ENCODE measurements around the gene LRRC63. TPM values are rescaled to one million over a fixed set of nuclear protein-coding genes. Genes with fewer than 3 reads are reported as not detected.
A peak's percentile ranks its signal among the peaks of the same experiment; 100 is the strongest.
"Not testable (repeated sequence)": the region's sequence is repeated elsewhere in the genome, so short reads cannot be mapped to it uniquely, and the experiment has no call there.

The LRRC63 gene
- total RNA-seq, 2 experiments from 2014 or later, result 1.5 to 2.1 TPM

DNA sequence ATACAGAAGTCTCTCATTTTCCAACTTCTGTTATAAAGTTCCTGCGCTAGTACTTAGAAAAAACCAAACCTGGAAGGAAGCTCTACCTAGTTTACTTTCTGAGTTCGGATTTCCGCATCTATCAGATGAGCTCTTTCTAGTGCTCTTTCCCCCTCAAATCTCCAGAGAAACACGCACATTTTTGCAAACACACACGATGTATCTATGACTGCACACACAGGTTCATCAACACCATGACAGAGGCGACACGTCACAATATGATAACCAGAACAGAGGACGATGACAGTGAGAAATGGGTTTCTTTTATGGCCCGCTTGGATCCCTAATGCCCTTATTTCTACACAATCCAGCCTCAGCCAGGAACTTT, 629 bp upstream of the LRRC63 start:
- Mint-ChIP-seq H3K36me3 (peaks cover 5% of the 10 kb centered on the region), H3K4me3 (peak overlapping the region; percentile 86), H3K27me3 (no peaks in the 10 kb centered on the region), H3K27ac (peak overlapping the region; percentile 93), H3K4me1 (peaks cover 34% of the 10 kb centered on the region), H3K9me3 (ENCODE audit: low read depth) (peaks cover 3% of the 10 kb centered on the region)
- DNase-seq (peak; percentile 59), ATAC-seq (peak; percentile 57)
- CTCF ChIA-PET, result interaction anchor here (1.0 to 2.2 kb wide), 8 partner anchors 9 to 110 kb away, joined by 3 to 9 read pairs (median 4); partner anchors contain the start of gene LCP1

DNA sequence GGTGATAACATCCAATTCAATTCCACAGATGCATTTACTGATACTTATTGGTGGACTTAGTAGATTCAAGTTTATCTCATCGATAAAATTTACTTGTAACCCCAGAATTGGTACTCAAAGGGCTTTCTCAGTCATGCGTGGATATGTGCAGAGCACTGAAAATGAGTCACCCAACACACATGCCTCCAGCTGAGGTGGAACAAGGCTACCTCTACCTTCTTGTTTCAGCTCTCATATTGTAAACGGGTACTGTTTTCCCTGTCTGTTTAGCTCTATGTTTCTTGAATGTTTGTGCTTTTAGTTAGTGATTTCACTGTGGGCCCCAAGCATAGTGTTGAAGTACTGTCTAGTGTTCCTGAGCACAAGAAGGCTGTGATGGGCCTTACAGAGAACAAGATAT, 1.5 kb downstream of the LRRC63 start:
- Mint-ChIP-seq H3K9me3 (ENCODE audit: low read depth) (peaks cover 3% of the 10 kb centered on the region), H3K27me3 (no peaks in the 10 kb centered on the region), H3K4me1 (peaks cover 35% of the 10 kb centered on the region), H3K27ac (no peak overlapping the region), H3K4me3 (peak overlapping the region; percentile 9), H3K36me3 (peaks cover 19% of the 10 kb centered on the region)
- CTCF ChIA-PET, result no interaction called here
- no peak for ATAC-seq
- no peak for DNase-seq

DNA sequence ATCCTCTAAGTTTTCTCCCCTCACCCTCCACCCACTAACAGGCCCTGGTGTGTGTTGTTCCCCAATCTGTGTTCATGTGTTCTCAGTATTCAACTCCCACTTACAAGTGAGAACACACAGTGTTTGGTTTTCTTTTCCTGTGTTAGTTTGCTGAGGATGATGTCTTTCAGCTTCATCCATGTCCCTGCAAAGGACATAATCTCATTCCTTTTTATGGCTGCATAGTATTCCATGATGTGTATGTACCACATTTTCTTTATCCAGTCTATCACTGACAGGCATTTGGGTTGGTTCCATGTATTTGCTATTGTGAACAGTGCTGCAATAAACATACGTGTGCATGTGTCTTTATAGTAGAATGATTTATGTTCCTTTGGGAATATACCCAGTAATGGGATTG, 3.0 kb downstream of the LRRC63 start:
- H3K27me3 Mint-ChIP-seq; H3K4me3 Mint-ChIP-seq; H3K9me3 Mint-ChIP-seq (ENCODE audit: low read depth); ATAC-seq; CTCF ChIA-PET; DNase-seq: not testable (repeated sequence)
- H3K4me1 Mint-ChIP-seq, result peaks cover 35% of the 10 kb centered on the region
- peaks cover 26% of the 10 kb centered on the region for H3K36me3 Mint-ChIP-seq
- peak overlapping the region; percentile 17 for H3K27ac Mint-ChIP-seq

DNA sequence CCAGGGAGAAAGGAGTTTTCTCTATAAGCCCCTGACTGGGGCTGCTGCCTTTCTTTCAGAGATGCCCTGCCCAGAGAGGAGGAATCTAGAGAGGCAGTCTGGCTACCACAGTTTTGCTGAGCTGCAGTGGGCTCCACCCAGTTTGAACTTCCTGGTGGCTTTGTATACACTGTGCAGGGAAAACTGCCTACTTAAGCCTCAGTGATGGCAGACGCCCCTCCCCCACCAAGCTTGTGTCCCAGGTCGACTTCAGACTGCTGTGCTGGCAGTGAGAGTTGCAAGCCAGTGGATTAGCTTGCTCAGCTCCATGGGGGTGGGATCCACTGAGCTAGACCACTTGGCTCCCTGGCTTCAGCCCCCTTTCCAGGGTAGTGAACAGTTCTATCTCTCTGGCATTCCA, 8.5 kb downstream of the LRRC63 start:
- ATAC-seq; H3K27ac Mint-ChIP-seq; H3K9me3 Mint-ChIP-seq (ENCODE audit: low read depth); H3K4me1 Mint-ChIP-seq; DNase-seq; H3K4me3 Mint-ChIP-seq; H3K27me3 Mint-ChIP-seq: not testable (repeated sequence)
- H3K36me3 Mint-ChIP-seq, result peaks cover 33% of the 10 kb centered on the region
- CTCF ChIA-PET, result interaction anchor here (1.2 kb wide), 1 partner anchor 69 kb away, joined by 3 read pairs; no protein-coding TSS in a partner anchor

- peaks cover 29% of the 10 kb centered on the region for H3K36me3 Mint-ChIP-seq
- H3K9me3 Mint-ChIP-seq (ENCODE audit: low read depth), result peaks cover 4% of the 10 kb centered on the region
- H3K4me3 Mint-ChIP-seq, result no peak overlapping the region
- no peak overlapping the region for H3K27ac Mint-ChIP-seq
- ATAC-seq (no peak), DNase-seq (no peak)
- H3K27me3 Mint-ChIP-seq, result no peaks in the 10 kb centered on the region
- no peaks in the 10 kb centered on the region for H3K4me1 Mint-ChIP-seq
- CTCF ChIA-PET, result no interaction called here
Measured at GRCh38 chr13:46229251-46229650, 17.5 kb downstream of the LRRC63 start.

GRCh38 chr13:46232281-46232680, 20.6 kb downstream of the LRRC63 start:
- no peak overlapping the region for H3K27ac Mint-ChIP-seq
- H3K4me3 Mint-ChIP-seq, result no peak overlapping the region
- ATAC-seq (no peak), DNase-seq (no peak)
- CTCF ChIA-PET, result no interaction called here
- peaks cover 52% of the 10 kb centered on the region for H3K36me3 Mint-ChIP-seq
- no peaks in the 10 kb centered on the region for H3K4me1 Mint-ChIP-seq
- H3K27me3 Mint-ChIP-seq, result no peaks in the 10 kb centered on the region
- H3K9me3 Mint-ChIP-seq (ENCODE audit: low read depth), result peaks cover 20% of the 10 kb centered on the region

- H3K9me3 Mint-ChIP-seq (ENCODE audit: low read depth), result peaks cover 21% of the 10 kb centered on the region
Measured at GRCh38 chr13:46235286-46235685, 23.6 kb downstream of the LRRC63 start.

GRCh38 chr13:46265292-46265691, 53.6 kb downstream of the LRRC63 start:
- CTCF ChIA-PET, result no interaction called here
- no peak for ATAC-seq
- H3K4me1 Mint-ChIP-seq, result no peaks in the 10 kb centered on the region

More at GRCh38 chr13:46235286-46235685, 23.6 kb downstream of the LRRC63 start:
- DNase-seq, result no peak
- Mint-ChIP-seq H3K27ac (no peak overlapping the region), H3K4me3 (no peak overlapping the region), H3K36me3 (peaks cover 54% of the 10 kb centered on the region), H3K4me1 (no peaks in the 10 kb centered on the region), H3K27me3 (no peaks in the 10 kb centered on the region)
- CTCF ChIA-PET, result no interaction called here
- no peak for ATAC-seq

GRCh38 chr13:46267166-46267565, 55.4 kb downstream of the LRRC63 start:
- H3K27me3 Mint-ChIP-seq, result peaks cover 11% of the 10 kb centered on the region

More at GRCh38 chr13:46265292-46265691, 53.6 kb downstream of the LRRC63 start:
- Mint-ChIP-seq H3K27ac (no peak overlapping the region), H3K4me3 (no peak overlapping the region), H3K36me3 (no peaks in the 10 kb centered on the region), H3K27me3 (peaks cover 16% of the 10 kb centered on the region), H3K9me3 (ENCODE audit: low read depth) (no peaks in the 10 kb centered on the region)
- DNase-seq, result no peak

GRCh38 chr13:46270416-46270815, 58.7 kb downstream of the LRRC63 start:
- no peak overlapping the region for H3K4me3 Mint-ChIP-seq
- no peak for ATAC-seq
- peaks cover 10% of the 10 kb centered on the region for H3K27me3 Mint-ChIP-seq
- CTCF ChIA-PET, result no interaction called here
- no peak for DNase-seq
- H3K36me3 Mint-ChIP-seq, result no peaks in the 10 kb centered on the region
- no peaks in the 10 kb centered on the region for H3K9me3 Mint-ChIP-seq (ENCODE audit: low read depth)
- H3K27ac Mint-ChIP-seq, result no peak overlapping the region
- H3K4me1 Mint-ChIP-seq, result no peaks in the 10 kb centered on the region

More at GRCh38 chr13:46267166-46267565, 55.4 kb downstream of the LRRC63 start:
- Mint-ChIP-seq H3K27ac (no peak overlapping the region), H3K4me3 (no peak overlapping the region), H3K36me3 (no peaks in the 10 kb centered on the region), H3K4me1 (no peaks in the 10 kb centered on the region), H3K9me3 (ENCODE audit: low read depth) (no peaks in the 10 kb centered on the region)
- DNase-seq (no peak), ATAC-seq (no peak)
- CTCF ChIA-PET, result no interaction called here

- H3K27me3 Mint-ChIP-seq, result peaks cover 6% of the 10 kb centered on the region
- H3K36me3 Mint-ChIP-seq, result no peaks in the 10 kb centered on the region
- H3K9me3 Mint-ChIP-seq (ENCODE audit: low read depth), result no peaks in the 10 kb centered on the region
- CTCF ChIA-PET, result interaction anchor here (0.9 kb wide), 1 partner anchor 19 kb away, joined by 3 read pairs; no protein-coding TSS in a partner anchor
- H3K27ac Mint-ChIP-seq, result no peak overlapping the region
- no peak for ATAC-seq
- H3K4me3 Mint-ChIP-seq, result no peak overlapping the region
- DNase-seq, result no peak
- H3K4me1 Mint-ChIP-seq, result no peaks in the 10 kb centered on the region
Measured at GRCh38 chr13:46274094-46274698, 62.5 kb downstream of the LRRC63 start.

DNA sequence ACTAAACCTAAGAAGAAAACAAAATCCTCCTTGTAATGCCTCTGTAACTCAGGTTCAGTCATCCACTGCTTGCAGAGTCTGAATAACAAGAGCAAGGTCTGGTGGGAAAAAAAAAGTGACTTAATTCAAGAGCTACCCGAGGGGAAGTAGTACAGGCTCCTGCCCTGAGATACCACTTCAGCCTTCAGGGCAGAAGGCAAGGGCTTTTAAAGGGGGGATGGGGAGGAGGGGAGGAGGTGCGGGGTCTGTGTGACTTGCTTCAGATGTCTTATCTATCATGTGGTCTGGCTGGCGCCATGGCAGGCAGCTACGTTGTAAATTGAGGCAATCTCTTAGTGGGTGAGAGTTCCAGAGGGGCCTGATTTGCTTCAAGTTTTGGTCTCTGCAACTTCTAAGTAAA, 66.7 kb downstream of the LRRC63 start:
- Mint-ChIP-seq H3K27ac (no peak overlapping the region), H3K9me3 (ENCODE audit: low read depth) (no peaks in the 10 kb centered on the region), H3K4me3 (no peak overlapping the region), H3K36me3 (no peaks in the 10 kb centered on the region), H3K27me3 (peaks cover 3% of the 10 kb centered on the region), H3K4me1 (no peaks in the 10 kb centered on the region)
- ATAC-seq, result no peak
- no peak for DNase-seq
- CTCF ChIA-PET, result interaction anchor here (1.0 to 3.0 kb wide), 2 partner anchors 11 to 43 kb away, joined by 3 to 14 read pairs; no protein-coding TSS in a partner anchor

DNA sequence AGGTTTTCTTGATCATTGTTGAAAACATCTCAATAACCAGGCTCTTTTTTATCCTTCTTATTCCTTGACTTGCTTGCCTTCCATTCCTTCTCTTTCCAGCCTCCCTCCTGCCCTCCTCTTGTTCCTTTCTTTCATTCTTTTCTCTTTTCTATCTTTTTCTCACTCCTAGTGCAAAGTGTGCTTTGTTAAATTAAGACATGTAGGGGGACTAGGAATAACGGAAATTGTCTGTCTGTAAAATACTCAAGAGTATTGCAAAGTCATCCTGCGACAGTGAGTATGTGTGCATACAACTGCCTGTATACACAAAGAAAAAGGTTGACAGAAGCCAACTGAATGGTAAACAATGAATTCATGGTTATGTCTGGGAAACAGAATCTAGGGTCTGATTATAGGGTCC, 70.1 kb downstream of the LRRC63 start:
- Mint-ChIP-seq H3K27ac (no peak overlapping the region), H3K4me3 (no peak overlapping the region), H3K27me3 (no peaks in the 10 kb centered on the region), H3K36me3 (no peaks in the 10 kb centered on the region), H3K9me3 (ENCODE audit: low read depth) (no peaks in the 10 kb centered on the region), H3K4me1 (no peaks in the 10 kb centered on the region)
- ATAC-seq (no peak), DNase-seq (no peak)
- CTCF ChIA-PET, result no interaction called here

DNA sequence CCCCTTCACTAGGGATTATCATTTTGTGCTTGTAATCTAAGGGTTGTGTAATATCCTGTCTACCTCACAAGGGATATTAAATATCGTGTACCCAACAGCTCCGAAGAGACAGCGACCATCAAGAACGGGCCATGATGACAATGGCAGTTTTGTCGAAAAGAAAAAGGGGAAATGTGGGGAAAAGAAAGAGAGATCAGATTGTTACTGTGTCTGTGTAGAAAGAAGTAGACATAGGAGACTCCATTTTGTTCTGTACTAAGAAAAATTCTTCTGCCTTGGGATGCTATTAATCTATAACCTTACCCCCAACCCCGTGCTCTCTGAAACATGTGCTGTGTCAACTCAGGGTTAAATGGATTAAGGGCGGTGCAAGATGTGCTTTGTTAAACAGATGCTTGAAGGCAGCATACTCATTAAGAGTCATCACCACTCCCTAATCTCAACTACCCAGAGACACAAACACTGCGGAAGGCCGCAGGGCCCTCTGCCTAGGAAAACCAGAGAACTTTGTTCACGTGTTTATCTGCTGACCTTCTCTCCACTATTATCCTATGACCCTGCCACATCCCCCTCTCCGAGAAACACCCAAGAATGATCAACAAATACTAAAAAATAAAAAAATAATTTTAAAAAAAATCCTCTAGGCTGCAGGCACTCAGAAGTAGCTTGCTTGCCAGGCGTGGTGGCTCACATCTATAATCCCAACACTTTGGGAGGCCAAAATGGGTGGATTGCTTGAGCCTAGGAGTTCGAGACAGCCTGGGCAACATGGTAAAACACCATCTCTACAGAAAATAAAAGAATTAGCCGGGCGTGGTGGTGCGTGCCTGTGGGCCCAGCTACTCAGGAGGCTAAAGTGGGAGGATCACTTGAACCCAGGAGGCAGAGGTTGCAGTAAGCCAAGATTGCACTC, 72.4 kb downstream of the LRRC63 start:
- H3K4me1 Mint-ChIP-seq; CTCF ChIA-PET; H3K27ac Mint-ChIP-seq; DNase-seq; H3K36me3 Mint-ChIP-seq; H3K27me3 Mint-ChIP-seq; H3K4me3 Mint-ChIP-seq; ATAC-seq; H3K9me3 Mint-ChIP-seq (ENCODE audit: low read depth): not testable (repeated sequence)

Measured in activated CD8-positive, alpha-beta memory T cell treated with anti-CD3 and anti-CD28 coated beads, Interleukin-2, amount 10 ng/mL, durations not matched to agents 7 days and 5 days (primary cell).